BLaER1 treated with 17β-estradiol and CSF1 and Interleukin-3, amounts not matched to agents 10 nM and 100 nM (cell line): Measurements from ENCODE around the gene NTM.

Experiments
- H3K27ac ChIP-seq, 11 experiments: shearing (Covaris generic); formaldehyde crosslinking; 2 replicates each; pipeline ENCODE4 v1.8.1; 2022
- H3K27me3 ChIP-seq, 11 experiments: shearing (Covaris generic); formaldehyde crosslinking; 2 replicates each; pipeline ENCODE4 v1.8.1; 2022
- H3K36me3 ChIP-seq, 11 experiments: shearing (Covaris generic); formaldehyde crosslinking; 2 replicates each; pipeline ENCODE4 v1.8.1; 2022
- H3K4me1 ChIP-seq, 10 experiments: shearing (Covaris generic); formaldehyde crosslinking; 2 replicates each; pipeline ENCODE4 v1.8.1; 2022
- H3K4me2 ChIP-seq, 11 experiments: shearing (Covaris generic); formaldehyde crosslinking; 2 replicates each; pipeline ENCODE4 v1.8.1; 2022
- H3K4me3 ChIP-seq, 10 experiments: shearing (Covaris generic); formaldehyde crosslinking; 2 replicates each; pipeline ENCODE4 v1.8.1; 2022
- H3K9ac ChIP-seq, 11 experiments: shearing (Covaris generic); formaldehyde crosslinking; 2 replicates each; pipeline ENCODE4 v1.8.1; 2022
- H3K9me3 ChIP-seq, 11 experiments: shearing (Covaris generic); formaldehyde crosslinking; replicated peaks in 1 of 11; 2 replicates each; pipeline ENCODE4 v1.8.1; 2022
- H4K20me1 ChIP-seq, 11 experiments: shearing (Covaris generic); formaldehyde crosslinking; 2 replicates each; pipeline ENCODE4 v1.8.1; 2022
- Cebpa-rat ChIP-seq, 11 experiments: shearing (Covaris generic); IDR thresholded peaks; 2 replicates each; pipeline ENCODE4 v1.8.1; 2022

The NTM gene

GRCh38 chr11:131598305-131598704, 227.9 kb downstream of the NTM start:
- Histone ChIP-seq H3K9ac (no peak overlapping the region), H3K9me3 (peaks cover 0 to 3% (median 0%) of the 10 kb centered on the region in 11 experiments; a peak in 1 of 22 replicates), H3K27ac (no peak overlapping the region), H3K4me3 (no peak overlapping the region), H3K36me3 (no peaks in the 10 kb centered on the region), H4K20me1 (no peaks in the 10 kb centered on the region), H3K4me1 (no peaks in the 10 kb centered on the region), H3K27me3 (peaks cover 0 to 12% (median 6%) of the 10 kb centered on the region in 11 experiments; a peak in 5 of 22 replicates), H3K4me2 (no peak overlapping the region)
- TF ChIP-seq Cebpa-rat (IDR thresholded peaks at IDR 0.05): no peak

GRCh38 chr11:131599285-131599684, 228.9 kb downstream of the NTM start:
- TF ChIP-seq Cebpa-rat (IDR thresholded peaks at IDR 0.05): no peak

GRCh38 chr11:131600628-131601027, 230.2 kb downstream of the NTM start:
- Histone ChIP-seq H4K20me1 (no peaks in the 10 kb centered on the region), H3K27me3 (peaks cover 0 to 8% (median 4%) of the 10 kb centered on the region in 11 experiments; a peak in 5 of 22 replicates), H3K4me3 (no peak overlapping the region), H3K27ac (no peak overlapping the region), H3K9me3 (peaks cover 0 to 14% (median 0%) of the 10 kb centered on the region in 11 experiments; a peak in 4 of 22 replicates), H3K36me3 (no peaks in the 10 kb centered on the region), H3K4me1 (no peaks in the 10 kb centered on the region), H3K9ac (no peak overlapping the region), H3K4me2 (no peak overlapping the region)
- no peak for TF ChIP-seq Cebpa-rat (IDR thresholded peaks at IDR 0.05)

More at GRCh38 chr11:131599285-131599684, 228.9 kb downstream of the NTM start:
- no peak overlapping the region for H3K27ac ChIP-seq
- no peaks in the 10 kb centered on the region for H4K20me1 ChIP-seq
- H3K4me2 ChIP-seq: no peak overlapping the region
- H3K4me3 ChIP-seq: no peak overlapping the region
- H3K36me3 ChIP-seq: no peaks in the 10 kb centered on the region
- H3K4me1 ChIP-seq: no peaks in the 10 kb centered on the region
- H3K9me3 ChIP-seq: peaks cover 0 to 13% (median 0%) of the 10 kb centered on the region in 11 experiments; a peak in 4 of 22 replicates
- H3K9ac ChIP-seq: no peak overlapping the region
- peaks cover 0 to 12% (median 6%) of the 10 kb centered on the region in 11 experiments; a peak in 5 of 22 replicates for H3K27me3 ChIP-seq

GRCh38 chr11:131601586-131601985, 231.2 kb downstream of the NTM start:
- H3K36me3 ChIP-seq: no peaks in the 10 kb centered on the region
- no peak overlapping the region for H3K9ac ChIP-seq
- H3K4me2 ChIP-seq: no peak overlapping the region
- no peak for TF ChIP-seq Cebpa-rat (IDR thresholded peaks at IDR 0.05)
- H3K9me3 ChIP-seq: peaks cover 0 to 14% (median 0%) of the 10 kb centered on the region in 11 experiments; a peak in 4 of 22 replicates
- no peaks in the 10 kb centered on the region for H3K27me3 ChIP-seq
- no peaks in the 10 kb centered on the region for H3K4me1 ChIP-seq
- H4K20me1 ChIP-seq: no peaks in the 10 kb centered on the region
- no peak overlapping the region for H3K4me3 ChIP-seq
- no peak overlapping the region for H3K27ac ChIP-seq

GRCh38 chr11:131602431-131602830, 232.0 kb downstream of the NTM start:
- Histone ChIP-seq H3K4me2 (no peak overlapping the region), H3K27me3 (no peaks in the 10 kb centered on the region), H3K9me3 (peaks cover 0 to 14% (median 0%) of the 10 kb centered on the region in 11 experiments; a peak in 4 of 22 replicates), H4K20me1 (no peaks in the 10 kb centered on the region), H3K4me3 (no peak overlapping the region), H3K27ac (no peak overlapping the region), H3K36me3 (no peaks in the 10 kb centered on the region), H3K4me1 (no peaks in the 10 kb centered on the region), H3K9ac (no peak overlapping the region)
- TF ChIP-seq Cebpa-rat (IDR thresholded peaks at IDR 0.05): no peak

GRCh38 chr11:131606811-131607335, 236.5 kb downstream of the NTM start:
- H4K20me1 ChIP-seq: no peaks in the 10 kb centered on the region
- no peak for TF ChIP-seq Cebpa-rat (IDR thresholded peaks at IDR 0.05)
- no peak overlapping the region for H3K9ac ChIP-seq
- H3K4me2 ChIP-seq: no peak overlapping the region
- H3K27me3 ChIP-seq: no peaks in the 10 kb centered on the region; a peak in 1 of 22 replicates
- H3K9me3 ChIP-seq: peaks cover 0 to 14% (median 0%) of the 10 kb centered on the region in 11 experiments; a peak in 4 of 22 replicates
- no peak overlapping the region for H3K4me3 ChIP-seq
- peaks cover 12 to 22% (median 16%) of the 10 kb centered on the region in 10 experiments for H3K4me1 ChIP-seq
- H3K27ac ChIP-seq: no peak overlapping the region
- H3K36me3 ChIP-seq: no peaks in the 10 kb centered on the region

GRCh38 chr11:131609337-131609736, 238.9 kb downstream of the NTM start:
- Histone ChIP-seq H3K27me3 (no peaks in the 10 kb centered on the region; a peak in 1 of 22 replicates), H3K9me3 (0 out of 22 replicates have a peak, but pooled peaks cover 0 to 1% (median 0%) of the 10 kb centered on the region in 11 experiments), H3K4me3 (no peak overlapping the region), H4K20me1 (no peaks in the 10 kb centered on the region), H3K27ac (no peak overlapping the region), H3K4me1 (peaks cover 12 to 22% (median 16%) of the 10 kb centered on the region in 10 experiments), H3K9ac (0 out of 22 replicates have a peak overlapping the region, but pooled peaks of 1 of the 11 experiments have one; percentile 14), H3K36me3 (no peaks in the 10 kb centered on the region), H3K4me2 (peak overlapping the region; percentile 42 to 75 (median 61))
- no peak for TF ChIP-seq Cebpa-rat (IDR thresholded peaks at IDR 0.05)

GRCh38 chr11:131609921-131610320, 239.5 kb downstream of the NTM start:
- Histone ChIP-seq H3K36me3 (no peaks in the 10 kb centered on the region), H3K4me3 (no peak overlapping the region), H3K9me3 (no peaks in the 10 kb centered on the region), H3K4me1 (peaks cover 12 to 22% (median 16%) of the 10 kb centered on the region in 10 experiments), H4K20me1 (no peaks in the 10 kb centered on the region), H3K9ac (no peak overlapping the region), H3K27ac (no peak overlapping the region), H3K4me2 (peak overlapping the region; percentile 42 to 75 (median 61); a peak in 21 of 22 replicates), H3K27me3 (no peaks in the 10 kb centered on the region; a peak in 1 of 22 replicates)
- TF ChIP-seq Cebpa-rat (IDR thresholded peaks at IDR 0.05): no peak

GRCh38 chr11:131611322-131611721, 240.9 kb downstream of the NTM start:
- H3K9ac ChIP-seq: no peak overlapping the region
- no peak overlapping the region for H3K4me3 ChIP-seq
- no peaks in the 10 kb centered on the region; a peak in 1 of 22 replicates for H3K27me3 ChIP-seq
- H3K27ac ChIP-seq: no peak overlapping the region
- H3K4me2 ChIP-seq: no peak overlapping the region
- no peaks in the 10 kb centered on the region for H3K9me3 ChIP-seq
- no peak for TF ChIP-seq Cebpa-rat (IDR thresholded peaks at IDR 0.05)
- H4K20me1 ChIP-seq: no peaks in the 10 kb centered on the region; a peak in 1 of 22 replicates
- peaks cover 12 to 22% (median 16%) of the 10 kb centered on the region in 10 experiments for H3K4me1 ChIP-seq
- no peaks in the 10 kb centered on the region for H3K36me3 ChIP-seq

- H3K27me3 ChIP-seq: no peaks in the 10 kb centered on the region; a peak in 1 of 22 replicates
- H3K27ac ChIP-seq: no peak overlapping the region
- peaks cover 12 to 22% (median 16%) of the 10 kb centered on the region in 10 experiments for H3K4me1 ChIP-seq
- H4K20me1 ChIP-seq: no peaks in the 10 kb centered on the region; a peak in 1 of 22 replicates
- no peak overlapping the region for H3K9ac ChIP-seq
- no peak overlapping the region for H3K4me3 ChIP-seq
- H3K9me3 ChIP-seq: no peaks in the 10 kb centered on the region
- no peaks in the 10 kb centered on the region for H3K36me3 ChIP-seq
- H3K4me2 ChIP-seq: no peak overlapping the region
- no peak for TF ChIP-seq Cebpa-rat (IDR thresholded peaks at IDR 0.05)
These were observed 242.1 kb downstream of the NTM start for GRCh38 chr11:131612533-131612932.
